ENCODE data around the gene SLC4A7.
"Not testable (repeated sequence)": the region's sequence is repeated elsewhere in the genome, so short reads cannot be mapped to it uniquely, and the experiment has no call there.

The SLC4A7 gene

GRCh38 chr3:27484015-27484844 lies at the start of gene SLC4A7:
SLC4A7 (minus strand) TSS chr3:27484384; CDS start chr3:27484126, 258 bp downstream.
- DNase-seq (ENCODE audit: low read depth in 2 of 2, low spot score in 1 of 2) = peak; percentile 97 to 98

GRCh38 chr3:27533261-27533607 lies 49.0 kb upstream of the SLC4A7 start:
- no peak for DNase-seq (ENCODE audit: low read depth in 2 of 2, low spot score in 1 of 2)

DNA sequence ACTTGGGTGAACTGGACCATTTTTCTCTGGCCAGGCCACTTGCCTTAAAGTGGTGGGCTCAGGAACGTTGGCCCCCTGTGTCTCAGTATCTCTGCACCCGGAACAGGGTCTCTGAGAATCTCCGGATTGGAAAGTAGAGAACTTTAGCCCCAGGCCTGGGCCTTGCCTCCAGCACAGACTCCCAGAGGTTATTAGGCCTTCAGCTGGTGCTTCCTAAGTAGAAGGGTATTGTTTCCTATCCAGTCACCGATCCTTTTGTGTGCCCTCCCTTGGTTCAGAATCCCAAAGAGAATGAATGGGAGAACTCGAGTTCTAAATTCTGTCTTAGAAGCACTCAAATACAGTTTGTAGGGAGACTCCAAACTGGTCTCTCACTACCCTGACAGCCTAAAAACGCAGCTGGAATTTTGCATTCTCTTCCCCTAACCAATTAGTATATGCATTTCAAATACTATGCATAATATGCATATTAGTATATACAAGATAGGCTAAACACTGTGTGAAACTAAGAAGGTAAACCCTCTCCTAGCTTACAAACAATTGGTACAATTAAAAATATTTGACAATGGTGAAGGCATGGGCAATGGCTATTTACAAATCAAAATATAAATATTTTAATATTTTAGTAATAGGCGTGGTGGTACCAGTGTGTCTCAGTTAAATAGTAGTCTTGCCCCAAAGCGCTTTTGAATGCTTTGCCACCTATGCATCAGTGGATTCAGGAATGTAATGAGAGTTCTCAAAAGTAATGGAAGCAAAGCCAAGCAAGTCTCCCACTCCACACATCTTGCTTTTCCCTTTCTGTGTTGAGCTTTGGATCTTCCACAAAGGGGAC lies 48.5 kb upstream of the SLC4A7 start:
- no peak for DNase-seq (ENCODE audit: low read depth in 2 of 2, low spot score in 1 of 2)

DNA sequence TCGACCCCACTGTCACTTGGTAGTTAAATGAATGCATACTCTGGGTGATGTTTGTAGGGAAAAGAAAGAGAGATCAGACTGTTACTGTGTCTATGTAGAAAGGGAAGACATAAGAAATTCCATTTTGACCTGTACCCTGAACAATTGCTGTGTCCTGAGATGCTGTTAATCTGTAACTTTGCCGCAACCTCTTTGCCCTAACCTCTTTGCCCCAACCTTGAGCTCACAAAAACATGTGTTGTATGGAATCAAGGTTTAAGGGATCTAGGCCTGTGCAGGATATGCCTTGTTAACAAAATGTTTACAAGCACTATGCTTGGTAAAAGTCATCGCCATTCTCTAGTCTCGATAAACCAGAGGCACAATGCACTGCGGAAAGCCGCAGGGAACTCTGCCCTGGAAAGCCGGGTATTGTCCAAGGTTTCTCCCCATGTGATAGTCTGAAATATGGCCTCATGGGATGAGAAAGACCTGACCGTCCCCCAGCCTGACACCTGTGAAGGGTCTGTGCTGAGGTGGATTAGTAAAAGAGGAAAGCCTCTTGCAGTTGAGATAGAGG lies 47.1 kb upstream of the SLC4A7 start:
- DNase-seq (ENCODE audit: low read depth in 2 of 2, low spot score in 1 of 2) = not testable (repeated sequence)

- DNase-seq (ENCODE audit: low read depth in 2 of 2, low spot score in 1 of 2) = no peak
Observed at GRCh38 chr3:27528791-27529190, 44.6 kb upstream of the SLC4A7 start.

- DNase-seq (ENCODE audit: low read depth in 2 of 2, low spot score in 1 of 2) = no peak
Observed at GRCh38 chr3:27526614-27527315, 42.6 kb upstream of the SLC4A7 start.

GRCh38 chr3:27521872-27522265 lies 37.7 kb upstream of the SLC4A7 start:
- DNase-seq (ENCODE audit: low read depth in 2 of 2, low spot score in 1 of 2) = no peak

DNA sequence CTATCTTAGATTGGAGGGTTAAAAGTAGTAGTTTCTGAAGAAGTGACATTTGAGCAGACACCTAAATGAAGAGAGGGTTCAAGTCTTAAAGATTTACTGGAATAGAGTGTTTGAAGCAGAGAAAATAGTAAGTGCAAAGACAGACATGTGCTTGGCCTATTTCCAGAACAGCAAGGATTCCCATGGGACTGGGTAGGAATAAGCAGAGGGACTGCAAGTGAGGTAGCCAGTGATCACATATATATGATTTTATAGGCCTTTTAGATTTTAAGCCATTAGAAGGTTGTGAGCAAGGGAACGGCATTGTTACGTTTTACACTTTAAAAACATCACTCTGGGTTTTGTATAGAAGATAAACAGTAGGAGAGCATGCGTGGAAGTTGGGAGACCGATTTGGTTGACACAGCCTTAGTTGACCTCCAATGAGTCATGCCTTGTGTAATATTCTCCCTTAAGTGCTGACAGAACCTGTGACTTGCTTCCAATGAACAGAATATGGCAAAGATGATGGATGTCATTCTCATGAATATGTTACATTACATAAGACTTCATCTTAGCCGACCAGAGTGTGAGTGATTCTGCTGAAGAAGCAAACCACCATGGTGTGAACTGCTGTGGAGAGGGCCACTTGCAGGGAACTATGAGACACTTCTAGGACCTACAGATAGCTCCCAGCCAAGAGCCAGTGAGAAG lies 37.1 kb upstream of the SLC4A7 start:
- no peak for DNase-seq (ENCODE audit: low read depth in 2 of 2, low spot score in 1 of 2)

- no peak for DNase-seq (ENCODE audit: low read depth in 2 of 2, low spot score in 1 of 2)
Observed at GRCh38 chr3:27511724-27512422, 27.7 kb upstream of the SLC4A7 start.

GRCh38 chr3:27509376-27509775 lies 25.2 kb upstream of the SLC4A7 start:
- no peak for DNase-seq (ENCODE audit: low read depth in 2 of 2, low spot score in 1 of 2)

DNA sequence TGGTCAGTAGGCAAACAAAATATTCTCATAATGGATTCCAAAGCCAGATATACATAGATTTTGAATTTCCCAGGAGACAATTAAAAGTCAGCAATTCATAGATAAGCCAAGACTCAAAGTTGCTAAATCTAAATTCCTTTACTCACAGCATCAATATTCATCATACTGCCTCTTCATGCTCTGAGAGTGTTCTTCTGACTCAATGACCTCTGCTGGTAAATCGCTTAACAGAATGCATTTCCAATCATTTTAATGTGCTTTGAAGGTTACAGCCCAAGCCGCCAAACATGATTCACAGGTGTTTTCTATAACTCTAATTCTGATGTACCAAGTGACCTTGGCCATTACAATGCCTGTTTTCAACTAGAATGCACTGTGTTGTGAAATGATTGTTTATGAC lies 24.2 kb upstream of the SLC4A7 start:
- no peak for DNase-seq (ENCODE audit: low read depth in 2 of 2, low spot score in 1 of 2)

DNA sequence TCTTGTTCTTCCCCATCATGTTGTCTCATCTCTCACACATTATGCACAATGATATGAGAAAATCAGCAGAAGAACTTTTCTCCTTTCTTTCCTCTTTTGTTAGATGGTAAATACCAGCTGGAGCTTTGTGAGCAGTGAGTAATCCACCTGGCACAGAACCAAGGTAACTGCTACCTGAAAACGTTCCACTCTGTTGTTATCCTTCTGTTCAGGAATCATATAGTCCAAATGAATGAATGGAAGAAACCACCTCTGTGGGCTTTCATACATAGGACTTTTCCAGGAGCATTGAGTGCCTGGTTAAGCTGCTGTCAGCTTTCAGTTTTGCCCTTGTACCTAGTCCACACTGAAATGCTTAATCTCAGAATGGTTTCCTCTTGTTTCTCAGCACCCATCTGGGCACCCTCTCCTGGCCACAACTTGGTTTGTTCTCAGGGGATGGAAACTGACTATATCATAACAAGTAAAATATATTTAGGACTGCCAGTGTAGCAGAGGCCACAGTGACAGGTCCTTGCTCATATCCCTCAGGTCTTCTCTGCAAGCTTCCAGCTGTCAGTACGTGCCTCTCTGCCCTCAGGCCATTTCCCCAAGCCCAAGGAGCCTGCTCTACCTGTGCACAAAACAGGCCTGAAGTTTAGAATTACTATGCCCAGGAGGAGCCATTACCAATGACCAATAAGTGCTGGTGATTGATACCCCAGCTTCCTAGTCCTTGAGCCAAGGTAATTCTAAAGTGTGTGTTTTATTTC lies 23.5 kb upstream of the SLC4A7 start:
- DNase-seq (ENCODE audit: low read depth in 2 of 2, low spot score in 1 of 2) = no peak

DNA sequence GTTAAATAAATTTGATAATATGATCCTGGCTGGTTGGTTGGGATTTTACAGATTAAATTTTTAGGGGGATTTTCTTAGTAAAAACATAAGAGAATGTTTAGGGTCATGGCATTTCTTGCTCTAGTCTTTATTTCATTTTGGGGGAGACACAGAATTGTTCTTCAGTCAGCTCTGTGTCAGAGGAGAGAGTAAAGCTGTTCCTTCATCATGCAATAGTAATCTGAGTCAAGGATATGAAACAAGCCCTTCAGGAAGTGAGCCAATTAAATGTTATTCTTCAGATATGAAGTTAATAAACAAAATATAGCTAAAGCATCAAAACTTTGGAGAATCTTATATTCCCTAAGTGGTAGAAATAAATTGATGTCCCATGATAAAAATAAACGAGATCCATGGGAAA lies 22.9 kb upstream of the SLC4A7 start:
- DNase-seq (ENCODE audit: low read depth in 2 of 2, low spot score in 1 of 2) = no peak

- no peak for DNase-seq (ENCODE audit: low read depth in 2 of 2, low spot score in 1 of 2)
Observed at GRCh38 chr3:27504749-27505148, 20.6 kb upstream of the SLC4A7 start.

GRCh38 chr3:27503526-27503925 lies 19.3 kb upstream of the SLC4A7 start:
- no peak for DNase-seq (ENCODE audit: low read depth in 2 of 2, low spot score in 1 of 2)

DNA sequence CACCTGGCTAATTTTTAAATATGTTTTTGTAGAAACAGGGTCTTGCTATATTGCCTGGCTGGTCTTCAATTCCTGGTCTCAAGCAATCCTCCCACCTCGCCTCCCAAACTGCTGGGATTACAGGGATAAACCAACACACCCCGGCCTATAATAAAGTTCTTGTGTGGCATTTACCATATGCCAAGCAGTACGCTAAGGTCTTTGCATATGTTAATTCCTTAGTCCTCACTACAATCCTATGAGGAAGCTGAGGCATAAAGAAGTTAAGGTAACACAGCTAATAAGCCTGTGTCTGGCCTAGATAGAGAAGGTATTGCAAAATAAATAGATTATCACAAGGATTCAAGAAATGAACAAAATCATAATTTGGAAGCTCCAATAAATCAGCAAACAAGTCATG lies 17.6 kb upstream of the SLC4A7 start:
- DNase-seq (ENCODE audit: low read depth in 2 of 2, low spot score in 1 of 2) = no peak

- DNase-seq (ENCODE audit: low read depth in 2 of 2, low spot score in 1 of 2) = no peak
Observed at GRCh38 chr3:27500986-27501385, 16.8 kb upstream of the SLC4A7 start.

GRCh38 chr3:27500035-27500434 lies 15.9 kb upstream of the SLC4A7 start:
- no peak for DNase-seq (ENCODE audit: low read depth in 2 of 2, low spot score in 1 of 2)

GRCh38 chr3:27494784-27495183 lies 10.6 kb upstream of the SLC4A7 start:
- DNase-seq (ENCODE audit: low read depth in 2 of 2, low spot score in 1 of 2) = no peak

DNA sequence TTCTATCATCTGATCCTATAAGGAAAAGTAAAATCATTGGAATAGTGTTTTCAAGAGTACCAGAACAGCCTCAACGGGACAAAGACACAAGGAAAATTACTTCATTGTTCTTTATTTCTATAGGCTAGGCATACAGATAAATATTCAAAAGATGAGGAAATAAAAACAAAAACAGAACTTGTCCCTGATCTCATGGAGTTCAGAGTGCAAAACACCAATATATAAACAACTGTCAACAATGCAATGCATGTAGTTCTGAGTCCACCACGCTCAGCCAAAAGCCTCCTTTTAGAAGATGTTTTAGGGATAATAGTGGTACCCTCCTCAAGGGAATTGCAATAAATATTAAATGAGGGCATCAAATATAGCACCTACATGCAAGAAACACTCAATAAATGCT lies 4.6 kb upstream of the SLC4A7 start:
- no peak for DNase-seq (ENCODE audit: low read depth in 2 of 2, low spot score in 1 of 2)
